Neural crest cell (in vitro differentiated cells): Measurements from ENCODE around the gene KHK. TPM values are rescaled to one million over a fixed set of nuclear protein-coding genes. Genes with fewer than 3 reads are reported as not detected.

Source experiments
- DNase-seq: peaks from one replicate; pipeline ENCODE4 v3.0.0; 2021; ENCODE audit warnings: low read depth, mixed read lengths, low spot score
- H3K27ac Mint-ChIP-seq: one replicate; pipeline ENCODE4 v1.8.0; 2021; ENCODE audit warnings: mild to moderate bottlenecking, mixed read lengths; ENCODE audit not compliant: unreplicated experiment
- H3K27me3 Mint-ChIP-seq: 2 replicates; pipeline ENCODE4 v1.8.0; 2021; ENCODE audit warnings: low read depth, mild to moderate bottlenecking, mixed read lengths
- H3K36me3 Mint-ChIP-seq: 2 replicates; pipeline ENCODE4 v1.8.0; 2021; ENCODE audit warnings: low read depth, mild to moderate bottlenecking, mixed read lengths
- H3K4me1 Mint-ChIP-seq: 2 replicates; pipeline ENCODE4 v1.8.0; 2021; ENCODE audit warnings: mixed read lengths
- H3K4me3 Mint-ChIP-seq: one replicate; pipeline ENCODE4 v1.8.0; 2021; ENCODE audit warnings: mild to moderate bottlenecking, mixed read lengths
- H3K9me3 Mint-ChIP-seq: 2 replicates; pipeline ENCODE4 v1.8.0; 2021; ENCODE audit warnings: mixed read lengths
- CTCF ChIP-seq: fragments of 200-600 bp; sonication (generic); conservative IDR thresholded peaks from 2 replicates; pipeline ENCODE4 v1.5.0; 2021; ENCODE audit warnings: antibody characterized with exemption, mild to moderate bottlenecking
- total RNA-seq: library from RNA; stranded (reverse); gene quantifications from 2 replicates; pipeline ENCODE4 v1.2.1, GENCODE V29; 2021

KHK gene
- total RNA-seq, 1 donor from 2014 or later = 10.0 TPM

- DNase-seq = no peak
- Mint-ChIP-seq H3K27ac (no peak overlapping the region), H3K27me3 (no peaks in the 10 kb centered on the region), H3K4me3 (no peak overlapping the region), H3K9me3 (no peaks in the 10 kb centered on the region), H3K4me1 (peaks cover 11% of the 10 kb centered on the region), H3K36me3 (no peaks in the 10 kb centered on the region)
- TF ChIP-seq CTCF = no peak
Observed at GRCh38 chr2:27099334-27099955, 12.9 kb downstream of the KHK start.

GRCh38 chr2:27100036-27100435 is 13.5 kb downstream of the KHK start:
- DNase-seq = no peak
- Mint-ChIP-seq H3K27ac (no peak overlapping the region), H3K36me3 (no peaks in the 10 kb centered on the region), H3K27me3 (no peaks in the 10 kb centered on the region), H3K4me3 (no peak overlapping the region), H3K4me1 (peaks cover 11% of the 10 kb centered on the region), H3K9me3 (no peaks in the 10 kb centered on the region)
- no peak for TF ChIP-seq CTCF

- no peak for TF ChIP-seq CTCF
- Mint-ChIP-seq H3K9me3 (no peaks in the 10 kb centered on the region), H3K27me3 (peaks cover 6% of the 10 kb centered on the region), H3K4me1 (no peaks in the 10 kb centered on the region), H3K27ac (no peak overlapping the region), H3K36me3 (no peaks in the 10 kb centered on the region), H3K4me3 (no peak overlapping the region)
- no peak for DNase-seq
Observed at GRCh38 chr2:27102329-27102728, 15.8 kb downstream of the KHK start.

GRCh38 chr2:27105981-27106380 is 19.4 kb downstream of the KHK start:
- H3K27ac Mint-ChIP-seq = no peak overlapping the region

GRCh38 chr2:27108221-27108620 is 21.6 kb downstream of the KHK start:
- H3K4me3 Mint-ChIP-seq = no peak overlapping the region
- peaks cover 9% of the 10 kb centered on the region for H3K27me3 Mint-ChIP-seq
- H3K36me3 Mint-ChIP-seq = no peaks in the 10 kb centered on the region
- no peaks in the 10 kb centered on the region for H3K9me3 Mint-ChIP-seq
- no peaks in the 10 kb centered on the region for H3K4me1 Mint-ChIP-seq
- no peak overlapping the region for H3K27ac Mint-ChIP-seq
- no peak for DNase-seq
- no peak for TF ChIP-seq CTCF

More at GRCh38 chr2:27105981-27106380, 19.4 kb downstream of the KHK start:
- Mint-ChIP-seq H3K9me3 (no peaks in the 10 kb centered on the region), H3K36me3 (no peaks in the 10 kb centered on the region), H3K4me3 (no peak overlapping the region), H3K4me1 (no peaks in the 10 kb centered on the region), H3K27me3 (peaks cover 6% of the 10 kb centered on the region)
- DNase-seq = no peak
- no peak for TF ChIP-seq CTCF
